C4-2B (cell line): Measurements from ENCODE around the gene WWC1.

Source experiments
- H3K27ac ChIP-seq: fragments of 450-650 bp; 2 replicates; pipeline ENCODE4 v1.5.1; 2017
- ZFX ChIP-seq: fragments of 450-650 bp; IDR thresholded peaks from 2 replicates; pipeline ENCODE4 v1.6.1; 2017
- TF ChIP-seq, protein P1 (sequence below): fragments of 450-650 bp; conservative IDR thresholded peaks from 2 replicates; pipeline ENCODE4 v1.5.1; 2017; ENCODE audit warnings: mild to moderate bottlenecking

Gene WWC1

DNA sequence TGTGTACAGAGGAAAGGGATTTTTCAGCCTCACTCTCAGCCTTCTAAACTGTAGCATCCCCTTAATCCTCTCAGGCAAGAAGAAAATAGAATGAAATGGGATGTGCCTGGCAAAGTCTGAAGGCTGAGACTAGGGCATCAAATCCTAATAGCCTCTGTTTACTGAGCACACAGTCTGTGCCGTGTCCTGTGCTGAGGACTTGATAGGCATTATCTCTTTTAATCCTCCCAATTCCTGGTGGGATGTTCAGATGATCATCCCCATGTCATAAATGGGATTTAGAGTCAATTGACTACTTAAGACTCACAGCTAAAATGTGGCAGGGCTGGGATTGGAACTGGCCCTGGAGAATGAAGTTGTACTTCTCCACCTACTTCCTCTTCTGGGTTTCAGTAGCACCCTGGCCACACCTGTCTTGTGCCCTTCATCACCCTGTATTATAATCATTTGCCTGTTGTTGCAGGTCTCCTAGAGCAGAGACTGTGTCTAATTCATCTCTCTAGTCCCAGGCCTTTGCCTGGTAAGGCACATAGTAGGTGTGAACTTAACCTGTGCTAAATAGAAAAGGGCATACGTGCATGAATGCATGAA, 81.0 kb downstream of the WWC1 start:
- no peak overlapping the region for H3K27ac ChIP-seq
- TF ChIP-seq ZFX, result no peak
- TF ChIP-seq, protein P1, sequence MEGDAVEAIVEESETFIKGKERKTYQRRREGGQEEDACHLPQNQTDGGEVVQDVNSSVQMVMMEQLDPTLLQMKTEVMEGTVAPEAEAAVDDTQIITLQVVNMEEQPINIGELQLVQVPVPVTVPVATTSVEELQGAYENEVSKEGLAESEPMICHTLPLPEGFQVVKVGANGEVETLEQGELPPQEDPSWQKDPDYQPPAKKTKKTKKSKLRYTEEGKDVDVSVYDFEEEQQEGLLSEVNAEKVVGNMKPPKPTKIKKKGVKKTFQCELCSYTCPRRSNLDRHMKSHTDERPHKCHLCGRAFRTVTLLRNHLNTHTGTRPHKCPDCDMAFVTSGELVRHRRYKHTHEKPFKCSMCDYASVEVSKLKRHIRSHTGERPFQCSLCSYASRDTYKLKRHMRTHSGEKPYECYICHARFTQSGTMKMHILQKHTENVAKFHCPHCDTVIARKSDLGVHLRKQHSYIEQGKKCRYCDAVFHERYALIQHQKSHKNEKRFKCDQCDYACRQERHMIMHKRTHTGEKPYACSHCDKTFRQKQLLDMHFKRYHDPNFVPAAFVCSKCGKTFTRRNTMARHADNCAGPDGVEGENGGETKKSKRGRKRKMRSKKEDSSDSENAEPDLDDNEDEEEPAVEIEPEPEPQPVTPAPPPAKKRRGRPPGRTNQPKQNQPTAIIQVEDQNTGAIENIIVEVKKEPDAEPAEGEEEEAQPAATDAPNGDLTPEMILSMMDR, result no peak

DNA sequence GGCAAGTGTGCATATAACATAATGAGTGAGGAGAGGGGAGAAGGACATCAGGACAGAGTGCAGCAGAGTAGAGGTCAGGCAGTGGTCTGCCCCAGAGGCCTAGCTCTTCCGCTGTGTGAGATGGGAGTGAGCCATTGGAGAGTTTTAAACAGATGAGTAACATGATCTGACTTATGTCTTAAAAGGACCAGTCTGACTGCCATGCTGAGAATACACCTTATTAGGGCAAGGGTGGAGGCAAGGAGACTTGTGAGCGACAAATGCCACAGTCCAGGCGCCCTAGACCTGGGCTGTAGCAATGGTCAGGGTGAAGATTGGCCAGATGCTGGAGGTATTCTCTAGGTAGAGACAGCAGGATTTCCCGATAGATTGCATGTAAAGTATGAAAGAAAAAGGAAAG, 83.1 kb downstream of the WWC1 start:
- TF ChIP-seq ZFX, result no peak
- TF ChIP-seq, protein P1, result no peak
- H3K27ac ChIP-seq, result no peak overlapping the region

DNA sequence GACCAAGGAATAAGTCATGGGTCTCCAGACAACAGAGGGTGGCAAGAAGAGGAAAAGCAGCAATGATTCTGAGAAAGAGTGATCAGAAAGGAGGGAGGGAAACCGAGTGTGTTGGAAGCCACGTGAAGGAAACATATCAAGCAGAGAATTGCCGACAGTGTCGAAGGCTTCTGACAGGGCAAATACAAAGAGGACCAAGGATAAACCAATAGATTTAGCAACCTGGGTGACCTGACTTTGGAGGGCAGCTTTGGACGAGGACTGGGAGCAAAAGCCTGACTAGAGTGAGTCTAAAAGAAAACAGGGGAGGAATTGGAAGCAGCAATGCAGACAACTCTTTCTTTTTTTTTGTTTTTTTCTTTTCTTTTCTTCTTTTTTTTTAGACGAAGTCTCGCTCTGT, 83.8 kb downstream of the WWC1 start:
- TF ChIP-seq ZFX, result no peak
- TF ChIP-seq, protein P1, result no peak
- H3K27ac ChIP-seq, result no peak overlapping the region

DNA sequence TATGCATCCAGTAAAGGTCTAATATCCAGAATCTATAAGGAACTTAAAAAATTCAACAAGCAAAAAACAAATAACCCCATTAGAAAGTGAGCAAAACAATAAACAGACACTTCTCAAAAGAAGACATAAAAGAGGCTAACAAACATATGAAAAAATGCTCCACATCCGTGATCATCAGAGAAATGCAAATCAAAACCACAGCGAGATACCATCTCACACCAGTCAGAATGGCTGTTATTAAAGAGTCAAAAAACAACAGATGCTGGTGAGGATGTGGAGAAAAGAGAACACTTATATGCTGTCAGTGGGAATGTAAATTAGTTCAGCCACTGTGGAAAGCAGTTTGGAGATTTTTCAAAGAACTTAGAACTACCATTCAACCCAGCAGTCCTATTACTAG, 86.1 kb downstream of the WWC1 start:
- TF ChIP-seq, protein P1, result no peak
- no peak for TF ChIP-seq ZFX
- H3K27ac ChIP-seq, result no peak overlapping the region

DNA sequence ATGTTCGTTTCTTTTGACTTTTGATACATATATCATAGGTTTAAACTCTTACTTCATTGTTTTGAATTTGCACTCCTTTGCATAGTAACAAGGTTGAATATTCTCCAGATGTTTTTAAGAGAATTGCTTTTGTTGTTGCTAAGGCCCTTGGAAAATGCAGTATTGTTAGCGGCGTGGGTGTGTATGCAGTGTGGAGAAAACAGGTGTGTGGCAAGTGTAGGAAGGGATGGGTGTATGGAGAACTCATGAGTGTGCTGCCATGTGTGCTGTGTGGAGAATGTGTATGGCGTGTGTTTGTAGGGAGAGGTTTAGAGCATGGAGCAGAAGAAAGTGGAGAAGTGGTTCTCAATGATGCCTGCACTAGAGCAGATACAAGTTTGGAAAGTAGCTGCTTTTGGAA, 87.3 kb downstream of the WWC1 start:
- H3K27ac ChIP-seq, result no peak overlapping the region
- no peak for TF ChIP-seq ZFX
- TF ChIP-seq, protein P1, result no peak

DNA sequence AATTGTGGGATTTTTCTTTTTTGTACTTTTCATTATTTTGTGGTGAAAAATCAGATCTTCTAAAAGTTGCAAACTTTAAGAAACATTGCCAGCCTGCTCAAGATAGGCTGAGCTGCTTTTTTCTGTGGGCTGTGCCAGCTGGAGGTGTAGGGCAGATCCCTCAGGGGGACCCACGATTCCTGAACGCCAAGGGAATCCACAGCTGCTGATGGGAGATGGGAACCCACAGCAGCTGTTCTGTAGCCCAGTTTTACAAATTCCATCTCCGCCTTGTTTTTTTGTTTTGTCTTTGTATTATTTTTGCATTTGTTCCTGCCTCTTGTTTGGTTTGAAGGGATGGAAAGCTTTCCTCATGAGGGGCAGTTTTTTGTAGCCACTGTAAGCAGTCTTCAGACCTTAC, 91.0 kb downstream of the WWC1 start:
- TF ChIP-seq, protein P1, result no peak
- TF ChIP-seq ZFX, result no peak
- no peak overlapping the region for H3K27ac ChIP-seq

DNA sequence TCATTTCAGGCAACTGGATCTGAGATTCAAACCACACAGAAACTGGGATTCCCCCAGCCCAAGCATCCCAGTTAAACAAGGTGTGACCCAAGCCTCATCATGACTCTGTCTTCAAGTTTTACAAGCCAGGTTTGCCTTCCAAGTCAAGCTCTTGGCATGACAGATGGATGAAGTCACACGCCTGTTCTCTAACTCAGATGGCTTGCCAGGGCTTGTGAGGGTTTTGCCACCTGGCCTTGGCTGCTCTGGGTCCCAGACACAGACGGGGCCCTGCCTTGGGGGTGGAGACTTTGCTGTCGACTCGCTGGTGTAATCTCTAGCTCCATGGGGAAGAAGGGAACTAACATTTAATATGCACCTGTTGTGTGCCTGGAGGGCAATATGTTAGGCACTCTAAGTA, 99.0 kb downstream of the WWC1 start:
- TF ChIP-seq, protein P1, result no peak
- TF ChIP-seq ZFX, result no peak
- H3K27ac ChIP-seq, result no peak overlapping the region
